Pulmonary artery endothelial cell (primary cell): ENCODE measurements around the gene KBTBD4. TPM values are rescaled to one million over a fixed set of nuclear protein-coding genes. Genes with fewer than 3 reads are reported as not detected.
"Not testable (repeated sequence)": the region's sequence is repeated elsewhere in the genome, so short reads cannot be mapped to it uniquely, and the experiment has no call there.

ENCODE experiments used
- DNase-seq: peaks from one replicate; pipeline ENCODE4 v3.0.0-alpha.2; 2011; ENCODE audit warnings: low read depth, low spot score
- total RNA-seq: library from RNA; depleted of rRNA; stranded (reverse); fragments of >200 nt; gene quantifications from 2 replicates; pipeline ENCODE4 v1.2.3, GENCODE V29; 2014

Gene KBTBD4
- total RNA-seq, 1 donor from 2014 or later: 27.4 TPM

DNA sequence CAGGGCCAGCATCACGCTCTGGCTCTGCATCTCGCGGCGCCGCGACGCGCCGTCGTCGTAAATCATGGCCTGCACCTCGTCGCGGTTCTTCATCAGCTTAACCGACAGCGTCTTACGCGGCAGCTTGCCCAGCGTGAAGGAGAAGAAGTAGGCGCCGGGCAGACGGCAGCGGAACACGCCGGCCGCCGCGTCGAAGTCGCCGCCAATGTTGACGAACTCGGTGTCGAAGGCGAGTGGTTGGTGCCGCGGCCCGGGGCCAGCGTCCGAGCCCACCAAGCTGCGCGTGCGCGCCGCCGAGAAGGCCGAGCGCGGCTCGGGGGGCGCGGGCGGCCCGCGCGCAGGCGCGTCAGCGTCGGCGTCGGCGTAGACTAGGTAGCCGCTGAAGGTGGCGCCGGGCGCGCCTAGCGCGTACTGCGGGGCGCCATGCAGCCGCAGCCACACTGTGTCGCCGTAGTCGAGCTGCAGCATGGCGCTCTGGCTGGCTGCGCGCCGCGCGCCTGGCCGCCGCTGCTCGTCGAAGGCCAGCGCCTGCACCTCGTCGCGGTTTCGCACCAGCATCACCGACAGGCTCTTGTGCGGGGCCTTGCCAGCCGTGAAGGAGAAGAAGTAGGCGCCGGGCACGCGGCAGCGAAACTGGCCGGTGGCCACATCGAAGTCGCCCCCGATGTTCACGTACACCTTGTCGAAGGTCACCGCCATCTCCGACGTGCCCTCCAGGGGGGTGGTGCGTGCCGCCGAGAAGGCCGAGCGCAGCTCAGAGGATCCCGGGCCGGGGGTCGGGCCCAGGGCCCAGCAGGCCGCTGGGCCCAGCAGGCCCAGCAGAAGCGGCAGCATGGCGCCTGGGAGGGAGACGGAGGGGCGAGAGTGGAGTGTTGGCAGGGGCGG, 11.4 kb upstream of the KBTBD4 start:
- no peak for DNase-seq

- no peak for DNase-seq
Observed at GRCh38 chr11:47589584-47589976, 10.8 kb upstream of the KBTBD4 start.

DNA sequence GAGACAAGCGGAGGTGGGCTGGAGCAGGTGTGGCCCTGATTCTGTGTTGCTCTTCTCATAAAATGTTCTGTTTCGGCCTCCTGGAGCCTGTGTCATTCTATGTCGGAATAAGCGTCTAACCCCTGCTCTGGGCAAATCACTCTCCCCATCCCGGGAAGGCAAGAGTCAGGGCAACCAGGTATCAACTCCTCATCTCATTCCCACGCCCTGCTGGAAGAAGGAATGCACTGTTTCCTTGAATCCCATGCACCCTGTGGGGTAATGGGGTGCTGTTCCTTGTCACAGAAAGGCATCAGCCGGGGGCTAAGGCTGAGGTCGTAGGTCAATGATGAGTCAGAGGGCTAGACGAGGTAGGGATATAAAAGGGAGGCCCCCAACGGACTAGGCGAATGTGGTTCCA, 10.3 kb upstream of the KBTBD4 start:
- no peak for DNase-seq

- DNase-seq: no peak
Observed at GRCh38 chr11:47587723-47588326, 9.1 kb upstream of the KBTBD4 start.

- no peak for DNase-seq
Observed at GRCh38 chr11:47587039-47587716, 8.4 kb upstream of the KBTBD4 start.

- no peak for DNase-seq
Observed at GRCh38 chr11:47586098-47586855, 7.5 kb upstream of the KBTBD4 start, which contains the start of gene FAM180B. FAM180B (plus strand) TSS chr11:47586678; CDS start chr11:47586769, 91 bp downstream.

- no peak for DNase-seq
Observed at GRCh38 chr11:47583844-47584243, 5.1 kb upstream of the KBTBD4 start.

GRCh38 chr11:47577460-47578041, 1.2 kb downstream of the KBTBD4 start:
- no peak for DNase-seq

DNA sequence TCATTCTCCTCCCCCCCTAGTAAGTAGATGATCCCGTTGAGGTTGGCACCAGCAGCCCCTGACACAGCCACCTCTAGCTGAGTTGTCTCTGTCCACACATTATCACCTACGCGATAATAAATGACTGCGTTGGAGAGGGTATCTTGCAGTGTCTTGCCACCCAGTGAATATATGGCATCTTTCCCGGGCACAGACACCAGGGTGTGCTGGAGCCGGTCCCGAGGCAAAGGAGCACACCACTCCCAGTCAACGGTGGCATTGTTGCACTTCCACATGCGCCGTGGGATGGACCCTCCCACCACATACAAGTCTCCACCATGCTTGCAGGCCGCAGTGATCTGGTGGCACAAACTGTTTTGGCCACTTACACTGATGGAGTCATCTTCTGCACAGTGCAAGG, 5.4 kb downstream of the KBTBD4 start:
- no peak for DNase-seq

DNA sequence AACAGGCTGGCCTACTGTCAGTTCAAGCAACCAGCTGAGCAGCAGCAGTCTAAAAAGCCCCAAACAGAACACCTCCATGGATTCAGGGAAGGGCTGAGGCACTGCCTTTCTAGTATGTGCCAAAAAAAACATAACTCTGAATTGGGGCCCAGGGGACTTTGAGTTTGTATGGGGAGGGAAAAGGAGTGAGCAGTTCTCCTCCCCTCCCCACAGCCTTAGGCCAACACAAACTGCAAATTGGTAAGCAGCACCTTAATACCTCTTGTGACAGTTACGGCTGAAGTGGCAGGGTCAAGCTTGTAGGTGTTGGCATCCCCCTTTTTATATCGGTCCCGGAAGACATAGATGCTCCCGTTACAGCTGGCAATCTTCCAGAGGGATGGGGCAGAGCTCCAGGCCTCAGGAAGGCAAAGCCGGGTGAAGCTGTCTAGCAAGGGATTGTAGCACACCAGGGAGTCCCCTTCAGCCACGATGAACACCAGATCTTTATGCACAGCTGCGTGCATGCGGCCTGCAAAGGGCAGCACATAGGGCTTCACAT, 6.0 kb downstream of the KBTBD4 start:
- DNase-seq: no peak

GRCh38 chr11:47571895-47572294, 6.9 kb downstream of the KBTBD4 start:
- no peak for DNase-seq

GRCh38 chr11:47571357-47571729, 7.4 kb downstream of the KBTBD4 start:
- DNase-seq: no peak

DNA sequence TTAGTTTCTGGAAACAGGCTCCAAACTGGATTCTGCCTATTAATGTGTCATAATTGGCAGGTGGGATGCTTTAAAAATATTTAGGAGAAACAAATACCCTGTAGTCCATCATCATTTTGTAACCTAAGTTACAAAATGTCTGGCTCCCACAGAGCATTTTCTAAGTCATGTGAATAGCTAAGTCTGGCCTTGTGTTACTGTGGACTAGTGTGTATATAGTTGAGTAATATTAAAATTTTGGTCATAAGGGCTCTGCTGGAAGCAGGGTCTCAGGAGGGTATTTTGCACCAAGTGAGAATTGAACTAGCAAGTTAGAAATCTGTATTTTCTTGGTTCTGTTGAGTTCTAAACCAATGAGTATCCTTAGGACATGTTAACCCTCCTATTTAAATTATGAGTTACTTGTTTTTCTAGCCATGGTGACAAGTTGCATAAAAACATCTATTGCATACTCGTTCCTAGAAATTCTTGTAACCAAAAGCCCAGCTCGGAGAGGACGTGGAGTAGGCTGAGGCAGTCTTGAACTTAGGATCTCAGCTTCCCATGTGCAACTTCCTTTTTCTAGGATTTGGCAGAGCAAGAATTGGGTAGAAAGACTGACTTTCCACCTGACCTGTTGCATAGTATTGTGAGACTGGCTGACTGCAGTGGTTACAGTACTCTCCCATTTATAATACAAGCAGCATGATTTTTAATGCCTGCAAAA, 8.0 kb downstream of the KBTBD4 start:
- DNase-seq: no peak

- no peak for DNase-seq
Observed at GRCh38 chr11:47569646-47570045, 9.1 kb downstream of the KBTBD4 start.

DNA sequence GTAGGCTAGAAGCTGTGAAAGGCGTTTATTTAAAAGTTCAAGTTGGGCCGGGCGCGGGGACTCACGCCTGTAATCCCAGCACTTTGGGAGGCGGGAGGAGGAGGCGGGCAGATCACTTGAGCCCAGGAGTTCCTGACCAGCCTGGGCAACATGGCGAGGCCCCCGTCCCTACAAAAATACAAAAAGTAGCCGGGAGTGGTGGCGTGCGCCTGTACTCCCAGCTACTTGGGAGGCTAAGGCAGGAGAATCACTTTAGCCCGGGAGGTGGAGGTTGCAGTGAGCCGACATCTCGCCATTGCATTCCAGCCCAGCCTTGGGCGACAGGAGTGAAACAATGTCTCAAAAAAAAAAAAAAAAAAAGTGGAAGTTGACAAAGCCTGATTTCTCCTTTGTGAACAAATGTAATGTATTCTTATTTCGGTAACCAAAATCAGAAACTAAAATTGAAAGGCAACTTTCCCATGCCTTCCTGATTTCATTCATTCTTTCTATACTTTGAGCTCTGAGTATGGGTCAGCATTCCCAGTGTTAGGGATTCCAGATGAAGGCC, 12.5 kb downstream of the KBTBD4 start:
- no peak for DNase-seq

- DNase-seq: no peak
Observed at GRCh38 chr11:47565340-47566148, 13.2 kb downstream of the KBTBD4 start, which contains the start of gene PTPMT1. PTPMT1 (plus strand) TSS chr11:47565599; CDS start chr11:47565623, 24 bp downstream.

GRCh38 chr11:47564933-47565339, 13.8 kb downstream of the KBTBD4 start:
- DNase-seq: no peak

DNA sequence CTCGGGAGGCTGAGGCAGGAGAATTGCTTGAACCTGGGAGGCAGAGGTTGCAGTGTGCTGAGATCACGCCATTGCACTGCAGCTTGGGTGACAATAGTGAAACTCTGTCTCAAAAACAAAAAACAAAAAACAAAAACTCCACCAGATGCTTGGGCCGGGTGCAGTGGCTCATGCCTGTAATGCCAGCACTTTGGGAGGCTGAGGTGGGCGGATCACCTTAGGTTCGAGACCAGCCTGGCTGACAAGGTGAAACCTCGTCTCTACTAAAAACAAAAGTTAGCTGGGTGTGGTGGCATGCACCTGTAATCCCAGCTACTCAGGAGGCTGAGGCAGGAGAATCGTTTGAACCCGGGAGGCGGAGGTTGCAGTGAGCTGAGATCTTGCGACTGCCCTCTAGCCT, 14.4 kb downstream of the KBTBD4 start:
- DNase-seq: not testable (repeated sequence)

DNA sequence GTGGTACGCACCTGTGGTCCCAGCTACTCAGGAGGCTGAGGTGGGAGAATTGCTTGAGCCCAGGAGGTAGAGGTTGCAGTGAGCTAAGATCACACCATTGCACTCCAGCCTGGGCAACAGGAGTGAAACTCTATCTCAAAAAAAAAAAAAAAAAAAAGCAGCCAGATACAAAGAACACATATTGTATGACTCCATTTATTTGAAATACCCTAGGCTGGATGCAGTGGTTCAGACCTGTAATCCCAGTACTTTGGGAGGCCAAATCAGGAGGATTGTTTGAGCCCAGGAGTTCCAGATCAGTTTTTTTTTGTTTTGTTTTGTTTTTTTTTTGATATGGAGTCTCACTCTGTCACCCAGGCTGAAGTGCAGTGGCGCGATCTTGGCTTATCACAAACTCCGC, 16.4 kb downstream of the KBTBD4 start:
- not testable (repeated sequence) for DNase-seq
